ENCODE measurements around the gene RAD9A. TPM values are rescaled to one million over a fixed set of nuclear protein-coding genes. Genes with fewer than 3 reads are reported as not detected.

RAD9A gene
- total RNA-seq, 1 donor from 2014 or later, result 9.4 TPM

DNA sequence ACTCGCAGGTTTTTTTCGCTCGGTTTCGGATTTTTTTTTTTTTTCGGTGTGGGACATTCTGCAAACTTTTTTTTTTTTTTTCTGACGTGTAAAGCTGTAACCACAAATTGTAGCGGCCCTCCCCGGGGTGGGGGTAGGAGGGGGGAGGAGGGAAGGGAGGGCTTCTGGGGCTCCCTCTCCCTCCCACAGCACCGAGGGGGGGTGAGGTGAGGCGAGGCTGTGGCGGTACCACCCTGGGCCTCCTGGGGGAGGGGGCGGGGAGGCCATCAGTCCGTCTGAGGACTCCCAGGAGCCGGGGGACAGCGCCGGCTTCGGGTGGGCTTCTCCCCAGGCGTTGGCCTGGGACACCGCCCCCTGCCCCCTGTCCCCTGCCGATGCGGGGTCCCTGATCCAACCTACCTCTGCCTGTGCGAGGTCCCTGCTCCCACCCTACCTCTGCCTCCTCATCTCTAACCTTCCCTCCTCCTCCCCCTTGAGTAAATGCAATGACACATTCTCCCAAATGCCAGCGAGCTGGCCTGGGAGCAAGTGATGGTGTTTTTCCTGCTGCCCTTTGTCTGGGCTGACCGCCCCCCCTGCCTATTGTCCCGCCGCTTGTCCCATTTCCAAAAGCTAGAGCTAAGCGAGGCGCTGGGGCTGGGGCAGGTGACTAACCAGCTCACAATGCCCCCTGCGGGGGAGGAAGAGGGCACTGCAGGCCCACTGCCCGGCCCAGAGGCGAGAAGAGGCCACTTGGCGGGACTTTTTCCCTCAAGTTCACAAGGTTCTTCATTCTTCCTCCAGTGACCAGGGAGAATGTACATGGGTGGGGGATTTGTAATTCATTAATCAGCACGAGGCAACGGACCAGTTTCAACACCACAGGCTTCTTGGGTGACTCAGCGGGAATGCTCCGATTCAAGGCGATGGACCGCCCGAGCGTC is 17.9 kb upstream of the RAD9A start:
- no peaks in the 10 kb centered on the region for H3K36me3 ChIP-seq (ENCODE audit: insufficient read depth, low read length)
- DNase-seq (ENCODE audit: low read depth) (peak; percentile 99), FAIRE-seq (peak; percentile 84)
- Mint-ChIP-seq H3K4me1 (ENCODE audit: low read depth, unreplicated experiment) (peaks cover 38% of the 10 kb centered on the region), H3K9me3 (ENCODE audit: unreplicated experiment) (no peaks in the 10 kb centered on the region), H3K27ac (ENCODE audit: unreplicated experiment) (peak overlapping the region; percentile 98), H3K36me3 (ENCODE audit: low read depth, unreplicated experiment) (no peaks in the 10 kb centered on the region), H3K4me3 (ENCODE audit: unreplicated experiment) (peak overlapping the region; percentile 91), H3K27me3 (ENCODE audit: low read depth, unreplicated experiment) (no peaks in the 10 kb centered on the region)
- TF ChIP-seq, protein P1, sequence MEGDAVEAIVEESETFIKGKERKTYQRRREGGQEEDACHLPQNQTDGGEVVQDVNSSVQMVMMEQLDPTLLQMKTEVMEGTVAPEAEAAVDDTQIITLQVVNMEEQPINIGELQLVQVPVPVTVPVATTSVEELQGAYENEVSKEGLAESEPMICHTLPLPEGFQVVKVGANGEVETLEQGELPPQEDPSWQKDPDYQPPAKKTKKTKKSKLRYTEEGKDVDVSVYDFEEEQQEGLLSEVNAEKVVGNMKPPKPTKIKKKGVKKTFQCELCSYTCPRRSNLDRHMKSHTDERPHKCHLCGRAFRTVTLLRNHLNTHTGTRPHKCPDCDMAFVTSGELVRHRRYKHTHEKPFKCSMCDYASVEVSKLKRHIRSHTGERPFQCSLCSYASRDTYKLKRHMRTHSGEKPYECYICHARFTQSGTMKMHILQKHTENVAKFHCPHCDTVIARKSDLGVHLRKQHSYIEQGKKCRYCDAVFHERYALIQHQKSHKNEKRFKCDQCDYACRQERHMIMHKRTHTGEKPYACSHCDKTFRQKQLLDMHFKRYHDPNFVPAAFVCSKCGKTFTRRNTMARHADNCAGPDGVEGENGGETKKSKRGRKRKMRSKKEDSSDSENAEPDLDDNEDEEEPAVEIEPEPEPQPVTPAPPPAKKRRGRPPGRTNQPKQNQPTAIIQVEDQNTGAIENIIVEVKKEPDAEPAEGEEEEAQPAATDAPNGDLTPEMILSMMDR (IDR thresholded peaks at IDR 0.05; ENCODE audit: insufficient read depth, low read depth, low read length), result peak; percentile 11
- no peak for TF ChIP-seq EZH2 (IDR thresholded peaks at IDR 0.05; ENCODE audit: insufficient read depth, low read length)
- H3K4me3 ChIP-seq (ENCODE audit: insufficient read depth, low read depth, low read length), result peak overlapping the region; percentile 67
- no peaks in the 10 kb centered on the region for H3K27me3 ChIP-seq (ENCODE audit: insufficient read depth, low read length)
- peaks cover 34% of the 10 kb centered on the region for H4K20me1 ChIP-seq (ENCODE audit: insufficient read depth, low read length)
- H2AFZ ChIP-seq (ENCODE audit: low read depth, low read length), result no peak overlapping the region
- peak overlapping the region; percentile 93 for H3K9ac ChIP-seq (ENCODE audit: low read length)
- peak overlapping the region; percentile 93 for H3K4me2 ChIP-seq (ENCODE audit: low read length)
- peak overlapping the region; percentile 95 for H3K27ac ChIP-seq (ENCODE audit: low read depth, low read length)
- no peaks in the 10 kb centered on the region for H3K9me3 ChIP-seq (ENCODE audit: insufficient read depth, low read depth, low read length)
- peaks cover 40% of the 10 kb centered on the region for H3K79me2 ChIP-seq (ENCODE audit: insufficient read depth, low read length)
- H3K4me1 ChIP-seq (ENCODE audit: insufficient read depth, low read length), result peaks cover 57% of the 10 kb centered on the region

DNA sequence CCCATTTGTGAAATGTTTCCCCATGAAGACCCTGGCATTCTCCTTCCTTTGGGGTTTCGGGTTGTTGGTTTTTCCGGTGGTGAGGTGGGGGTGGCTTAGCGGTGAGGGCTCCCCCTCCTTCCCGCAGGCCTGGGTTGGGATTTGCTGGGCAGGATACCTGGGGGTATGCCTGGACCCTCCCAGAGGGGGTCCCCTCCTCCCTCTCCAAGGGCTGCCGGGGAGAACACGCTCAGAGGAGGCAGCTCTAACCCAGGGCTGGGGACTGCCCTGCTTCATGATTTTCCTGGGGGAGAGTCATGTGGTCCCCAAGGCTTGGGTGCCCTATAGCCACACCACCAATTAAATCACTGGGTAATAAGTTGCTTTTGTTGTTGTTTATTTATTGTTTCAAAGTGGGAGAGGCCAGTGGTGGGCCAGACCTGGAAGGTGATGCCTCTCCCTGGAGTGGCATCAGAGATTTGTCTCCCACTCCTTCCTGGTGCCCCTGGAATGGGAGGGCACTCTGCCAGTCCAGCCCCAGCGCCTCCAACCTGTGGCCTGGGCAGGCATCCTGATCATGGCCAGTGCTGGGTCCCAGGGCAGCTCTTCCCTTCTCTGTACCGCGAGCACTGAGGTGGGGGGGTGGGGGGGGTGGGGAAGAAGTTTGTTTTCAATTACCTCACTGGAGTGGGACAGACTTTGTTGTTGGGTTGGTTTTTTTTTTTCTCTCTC is 17.1 kb upstream of the RAD9A start:
- Mint-ChIP-seq H3K4me1 (ENCODE audit: low read depth, unreplicated experiment) (peaks cover 33% of the 10 kb centered on the region), H3K27ac (ENCODE audit: unreplicated experiment) (peak overlapping the region; percentile 98)
- no peak overlapping the region for H2AFZ ChIP-seq (ENCODE audit: low read depth, low read length)

More for the DNA sequence above, 17.1 kb upstream of the RAD9A start:
- Histone ChIP-seq H3K36me3 (ENCODE audit: insufficient read depth, low read length) (no peaks in the 10 kb centered on the region), H3K4me1 (ENCODE audit: insufficient read depth, low read length) (peaks cover 57% of the 10 kb centered on the region), H3K27ac (ENCODE audit: low read depth, low read length) (peak overlapping the region; percentile 95), H3K79me2 (ENCODE audit: insufficient read depth, low read length) (peaks cover 32% of the 10 kb centered on the region), H3K4me3 (ENCODE audit: insufficient read depth, low read depth, low read length) (peak overlapping the region; percentile 50), H4K20me1 (ENCODE audit: insufficient read depth, low read length) (peaks cover 25% of the 10 kb centered on the region), H3K9ac (ENCODE audit: low read length) (peak overlapping the region; percentile 93), H3K4me2 (ENCODE audit: low read length) (peak overlapping the region; percentile 93), H3K9me3 (ENCODE audit: insufficient read depth, low read depth, low read length) (no peaks in the 10 kb centered on the region), H3K27me3 (ENCODE audit: insufficient read depth, low read length) (no peaks in the 10 kb centered on the region)
- no peaks in the 10 kb centered on the region for H3K9me3 Mint-ChIP-seq (ENCODE audit: unreplicated experiment)
- TF ChIP-seq, protein P1 (IDR thresholded peaks at IDR 0.05; ENCODE audit: insufficient read depth, low read depth, low read length), result no peak
- no peak for TF ChIP-seq EZH2 (IDR thresholded peaks at IDR 0.05; ENCODE audit: insufficient read depth, low read length)
- H3K27me3 Mint-ChIP-seq (ENCODE audit: low read depth, unreplicated experiment), result no peaks in the 10 kb centered on the region
- DNase-seq (ENCODE audit: low read depth) (no peak), FAIRE-seq (no peak)
- H3K4me3 Mint-ChIP-seq (ENCODE audit: unreplicated experiment), result peak overlapping the region; percentile 91
- H3K36me3 Mint-ChIP-seq (ENCODE audit: low read depth, unreplicated experiment), result no peaks in the 10 kb centered on the region

All from astrocyte (in vitro differentiated cells and primary cell).